ENCODE results near the gene UBTD1.
A peak's percentile ranks its signal among the peaks of the same experiment; 100 is the strongest.

Gene UBTD1

GRCh38 chr10:97498841-97499560, at the start of gene UBTD1:
TSS of gene UBTD1 (plus strand) at chr10:97498924. CDS start at chr10:97499204, 280 bp downstream.
- TF ChIP-seq CTCF (IDR thresholded peaks at IDR 0.05; ENCODE audit: control insufficient read depth, insufficient read depth, low read depth, low read length, missing control alignments) = no peak
- H3K4me3 ChIP-seq (ENCODE audit: control insufficient read depth, low read depth, low read length) = peak within 1 kb of the TSS; percentile 97
- no peak for DNase-seq (ENCODE audit: low read depth)

- H3K4me3 ChIP-seq (ENCODE audit: control insufficient read depth, low read depth, low read length) = no peak overlapping the region
- DNase-seq (ENCODE audit: low read depth) = no peak
- no peak for TF ChIP-seq CTCF (IDR thresholded peaks at IDR 0.05; ENCODE audit: control insufficient read depth, insufficient read depth, low read depth, low read length, missing control alignments)
Observed at GRCh38 chr10:97450828-97451227, 47.9 kb upstream of the UBTD1 start.

GRCh38 chr10:97451605-97452004, 47.1 kb upstream of the UBTD1 start:
- H3K4me3 ChIP-seq (ENCODE audit: control insufficient read depth, low read depth, low read length) = no peak overlapping the region
- TF ChIP-seq CTCF (IDR thresholded peaks at IDR 0.05; ENCODE audit: control insufficient read depth, insufficient read depth, low read depth, low read length, missing control alignments) = no peak
- no peak for DNase-seq (ENCODE audit: low read depth)

- no peak overlapping the region for H3K4me3 ChIP-seq (ENCODE audit: control insufficient read depth, low read depth, low read length)
- TF ChIP-seq CTCF (IDR thresholded peaks at IDR 0.05; ENCODE audit: control insufficient read depth, insufficient read depth, low read depth, low read length, missing control alignments) = no peak
- DNase-seq (ENCODE audit: low read depth) = no peak
Observed at GRCh38 chr10:97452352-97452751, 46.4 kb upstream of the UBTD1 start.

GRCh38 chr10:97454330-97455036, 44.2 kb upstream of the UBTD1 start:
- TF ChIP-seq CTCF (IDR thresholded peaks at IDR 0.05; ENCODE audit: control insufficient read depth, insufficient read depth, low read depth, low read length, missing control alignments) = no peak
- no peak overlapping the region for H3K4me3 ChIP-seq (ENCODE audit: control insufficient read depth, low read depth, low read length)
- no peak for DNase-seq (ENCODE audit: low read depth)

GRCh38 chr10:97456034-97456685, 42.6 kb upstream of the UBTD1 start:
- H3K4me3 ChIP-seq (ENCODE audit: control insufficient read depth, low read depth, low read length) = no peak overlapping the region
- no peak for TF ChIP-seq CTCF (IDR thresholded peaks at IDR 0.05; ENCODE audit: control insufficient read depth, insufficient read depth, low read depth, low read length, missing control alignments)

More at GRCh38 chr10:97456034-97456685, 42.6 kb upstream of the UBTD1 start:
- no peak for DNase-seq (ENCODE audit: low read depth)
